Esophagus squamous epithelium (tissue), 4 donors: ENCODE measurements around the gene CYP2R1.

ENCODE experiments used
- CTCF ChIP-seq, 6 experiments: fragments of 450-650 bp in 4 of 6; fragments of 200-600 bp in 2 of 6; sonication (generic) in 2 of 6; IDR thresholded peaks; one replicate each; pipeline ENCODE4 v1.5.1; 2016 to 2019; ENCODE audit warnings: antibody characterized with exemption in 6 of 6, mild to moderate bottlenecking in 4 of 6, moderate library complexity in 4 of 6
- POLR2A ChIP-seq, 4 donors: fragments of 450-650 bp; IDR thresholded peaks; one replicate each; pipeline ENCODE4 v1.6.1; 2017; ENCODE audit warnings: antibody characterized with exemption in 4 of 4, mild to moderate bottlenecking in 4 of 4, moderate library complexity in 3 of 4

- TF ChIP-seq CTCF (IDR thresholded peaks at IDR 0.05) (no peak), POLR2A (IDR thresholded peaks at IDR 0.05) (no peak)
Measured at GRCh38 chr11:14835496-14836492, 56.2 kb downstream of the CYP2R1 start.
